GM12865 (cell line): ENCODE measurements around the gene LRRC53.

Experiments
- DNase-seq: peaks from one replicate; pipeline ENCODE4 v3.0.0; 2010; ENCODE audit warnings: low read depth
- H3K4me3 ChIP-seq: 2 replicates; pipeline ENCODE4 v1.5.1; 2011; ENCODE audit warnings: mild to moderate bottlenecking, low read depth, low read length, control low read depth
- CTCF ChIP-seq: IDR thresholded peaks from 2 replicates; pipeline ENCODE4 v1.5.1; 2011; ENCODE audit warnings: low read length, control low read depth, low read depth, inconsistent platforms; ENCODE audit not compliant: insufficient read depth; ENCODE audit errors: missing control alignments

LRRC53 gene

DNA sequence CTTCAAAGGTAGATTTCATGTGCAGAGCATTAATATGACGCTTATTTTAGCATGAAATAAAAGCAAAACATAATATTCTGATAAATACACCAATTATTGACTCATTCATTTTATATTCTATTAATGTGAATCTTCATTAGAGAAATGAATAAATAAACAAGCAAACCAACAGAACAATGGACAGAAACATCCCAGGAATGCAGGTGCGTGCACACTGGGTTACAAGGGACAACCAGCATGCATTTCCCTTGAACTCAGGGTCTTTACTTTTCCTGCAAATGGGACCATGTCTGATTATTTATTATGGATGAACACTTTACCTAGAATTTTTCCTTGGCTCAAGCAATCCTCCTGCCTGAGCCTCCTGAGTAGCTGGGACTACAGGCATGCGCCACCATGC lies 13.5 kb downstream of the LRRC53 start:
- no peak overlapping the region for H3K4me3 ChIP-seq
- no peak for DNase-seq
- TF ChIP-seq CTCF: no peak

DNA sequence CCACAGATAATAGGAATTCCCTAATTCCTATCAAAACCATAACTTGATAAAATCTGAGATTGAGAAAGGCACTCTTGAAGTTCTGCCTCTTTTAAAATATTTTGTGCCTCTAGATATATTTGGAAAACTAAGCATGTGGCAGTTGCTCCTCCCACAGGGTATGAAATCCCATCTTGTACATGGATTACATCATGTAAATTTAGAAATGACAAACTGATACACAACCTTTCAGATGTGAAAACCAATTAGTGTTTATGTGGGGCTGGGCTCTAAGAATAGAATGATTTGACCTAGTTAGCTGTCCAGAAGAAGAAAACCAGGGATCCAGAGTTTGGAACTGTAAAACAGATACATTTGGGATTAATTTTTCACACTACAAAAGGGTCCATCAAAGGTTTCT lies 15.7 kb downstream of the LRRC53 start:
- H3K4me3 ChIP-seq: no peak overlapping the region
- DNase-seq: no peak
- no peak for TF ChIP-seq CTCF

DNA sequence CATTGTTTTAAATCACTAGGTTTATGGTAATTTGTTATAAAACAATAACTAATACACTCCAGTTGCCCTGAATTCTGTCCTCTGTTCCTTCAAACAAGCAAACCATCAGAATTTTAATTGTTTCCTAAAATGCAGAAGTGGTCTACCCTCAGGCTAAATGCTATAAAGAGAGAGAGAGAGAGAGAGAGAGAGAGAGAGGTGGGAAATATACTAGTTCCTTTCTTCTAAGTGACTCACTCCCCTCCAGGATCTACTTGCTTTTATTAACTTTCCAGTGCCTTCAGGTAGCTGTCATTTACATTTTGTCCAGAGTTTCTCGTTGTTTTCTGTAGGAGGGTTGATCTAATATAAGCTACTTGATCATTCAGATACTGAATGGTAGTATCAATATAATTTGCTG lies 26.4 kb downstream of the LRRC53 start:
- no peak for TF ChIP-seq CTCF
- no peak overlapping the region for H3K4me3 ChIP-seq
- DNase-seq: no peak

GRCh38 chr1:74485622-74486021 lies 26.8 kb downstream of the LRRC53 start:
- no peak for TF ChIP-seq CTCF
- DNase-seq: no peak
- H3K4me3 ChIP-seq: no peak overlapping the region

- H3K4me3 ChIP-seq: no peak overlapping the region
- no peak for DNase-seq
- TF ChIP-seq CTCF: no peak
These were observed 30.8 kb downstream of the LRRC53 start for GRCh38 chr1:74481607-74482006.

DNA sequence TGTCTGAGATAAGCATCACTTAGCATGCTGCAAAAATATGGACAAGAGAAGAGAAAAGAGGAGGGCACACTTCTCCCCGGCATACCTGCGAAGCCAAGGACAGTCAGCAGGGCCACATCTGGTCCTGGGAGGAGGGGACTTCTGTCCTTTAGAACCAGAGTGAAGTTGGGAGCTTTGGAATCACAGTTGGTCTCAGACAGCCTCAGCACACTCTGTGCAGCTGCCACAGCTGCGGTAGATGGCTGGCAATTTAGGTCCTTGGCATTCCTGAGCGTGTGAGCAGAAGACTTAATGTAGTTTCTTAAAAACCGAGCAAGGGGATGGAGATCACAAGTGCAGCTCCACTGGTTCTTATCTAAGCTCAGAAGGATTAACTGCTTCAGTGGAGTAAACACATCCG lies 32.3 kb downstream of the LRRC53 start:
- TF ChIP-seq CTCF: no peak
- no peak for DNase-seq
- no peak overlapping the region for H3K4me3 ChIP-seq

DNA sequence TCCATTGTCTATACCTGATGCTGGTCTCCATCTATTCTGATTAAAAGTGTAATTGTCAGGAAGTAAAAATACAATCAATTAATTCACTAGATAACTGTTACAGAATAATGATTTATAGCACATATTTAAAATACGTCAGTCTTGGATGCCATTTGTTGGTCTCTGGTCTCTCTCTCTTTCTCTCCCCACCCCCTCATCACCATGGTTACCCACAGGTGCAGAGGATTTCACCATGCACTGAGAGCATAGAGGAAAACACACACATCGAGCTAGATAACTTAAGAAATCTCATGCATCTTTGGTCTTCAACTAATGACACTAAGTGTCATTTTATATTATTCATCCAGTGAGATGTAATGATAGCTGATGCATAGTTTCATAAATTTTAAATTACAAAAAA lies 33.4 kb downstream of the LRRC53 start:
- no peak for DNase-seq
- no peak for TF ChIP-seq CTCF
- H3K4me3 ChIP-seq: no peak overlapping the region
